Endothelial cell of umbilical vein (primary cell): ENCODE measurements around the gene CD47. TPM values are rescaled to one million over a fixed set of nuclear protein-coding genes. Genes with fewer than 3 reads are reported as not detected.

ENCODE experiments used
- BruUV-seq: library from RNA; stranded (reverse); fragments of 400-500 nt; replicated peaks from 2 replicates; lab custom pipeline; 2021; lab: Mats Ljungman, UMichigan
- CTCF ChIA-PET: fragments of 300-600, 350-600 bp; sonication (Branson Sonifier 250); formaldehyde crosslinking; loops from one replicate; lab custom pipeline; 2021; ENCODE audit warnings: antibody characterized with exemption, inconsistent platforms; lab: Charles Lee
- POLR2A ChIA-PET: fragments of 300-600, 350-600 bp; sonication (Branson Sonifier 250); formaldehyde crosslinking; loops from one replicate; lab custom pipeline; 2021; ENCODE audit warnings: antibody characterized with exemption, inconsistent platforms; lab: Charles Lee
- DNase-seq: peaks from one replicate; pipeline ENCODE4 v3.0.0-alpha.2; 2011; ENCODE audit warnings: low read depth, low spot score
- FAIRE-seq: peaks from 2 replicates; lab custom pipeline; 2011; peaks lifted over from hg19 to GRCh38; lab: Jason Lieb, UNC
- H2AFZ ChIP-seq: 2 replicates; pipeline ENCODE4 v1.6.0; 2012; ENCODE audit warnings: low read depth, low read length, control low read depth, inconsistent platforms
- H3K27ac ChIP-seq: 2 replicates; pipeline ENCODE4 v1.5.1; 2011; ENCODE audit warnings: low read depth, mild to moderate bottlenecking, control low read depth, low read length, moderate library complexity; ENCODE audit not compliant: insufficient read depth
- H3K27me3 ChIP-seq, 2 experiments: 2 replicates each; pipeline versions ENCODE4 v1.6.0 to v1.6.1; 2011; ENCODE audit warnings: low read length in 2 of 2, mixed read lengths in 1 of 2; ENCODE audit not compliant: control insufficient read depth in 2 of 2, insufficient read depth in 2 of 2
- H3K36me3 ChIP-seq, 2 experiments: 2 replicates in 1 of 2; 3 replicates in 1 of 2; pipeline ENCODE4 v1.5.1; 2011; ENCODE audit warnings: low read length in 2 of 2, mild to moderate bottlenecking in 1 of 2, moderate library complexity in 1 of 2; ENCODE audit not compliant: control insufficient read depth in 2 of 2, insufficient read depth in 2 of 2; ENCODE audit errors: extremely low read depth in 1 of 2
- H3K4me1 ChIP-seq: 3 replicates; pipeline ENCODE4 v1.5.1; 2011; ENCODE audit warnings: mild to moderate bottlenecking, low read length; ENCODE audit not compliant: control insufficient read depth, insufficient read depth; ENCODE audit errors: extremely low read depth
- H3K4me2 ChIP-seq: 2 replicates; pipeline ENCODE4 v1.6.1; 2011; ENCODE audit warnings: low read length, control low read depth, mixed read lengths; ENCODE audit not compliant: insufficient read depth
- H3K4me3 ChIP-seq, 3 experiments: fragments of 200-600 bp in 1 of 3; sonication (generic), shearing (Covaris generic) in 1 of 3; replicated peaks in 1 of 3; 2 replicates each; pipeline ENCODE4 v1.5.1; 2011 to 2016; ENCODE audit warnings: control low read depth in 3 of 3, low read length in 3 of 3, mild to moderate bottlenecking in 2 of 3, inconsistent platforms in 1 of 3, low read depth in 1 of 3, moderate library complexity in 1 of 3; ENCODE audit not compliant: insufficient read depth in 1 of 3
- H3K79me2 ChIP-seq: 2 replicates; pipeline ENCODE4 v1.6.0; 2012; ENCODE audit warnings: low read length, inconsistent platforms; ENCODE audit not compliant: control insufficient read depth, insufficient read depth
- H3K9ac ChIP-seq: replicated peaks from 2 replicates; pipeline ENCODE3; 2011; ENCODE audit warnings: low read length, control low read depth; ENCODE audit not compliant: insufficient read depth; ENCODE audit errors: extremely low read depth
- H3K9me1 ChIP-seq: replicated peaks from 3 replicates; pipeline ENCODE4 v1.6.0; 2011; ENCODE audit warnings: mild to moderate bottlenecking, low read length; ENCODE audit not compliant: control insufficient read depth, insufficient read depth; ENCODE audit errors: extremely low read depth
- H3K9me3 ChIP-seq: replicated peaks from 2 replicates; pipeline ENCODE4 v1.5.1; 2012; ENCODE audit warnings: low read length, inconsistent platforms; ENCODE audit not compliant: control insufficient read depth, insufficient read depth
- H4K20me1 ChIP-seq: replicated peaks from 2 replicates; pipeline ENCODE3; 2011; ENCODE audit warnings: mild to moderate bottlenecking, low read length; ENCODE audit not compliant: control insufficient read depth, insufficient read depth; ENCODE audit errors: extremely low read depth
- EZH2 ChIP-seq: IDR thresholded peaks from 2 replicates; pipeline ENCODE4 v1.6.1; 2012; ENCODE audit warnings: borderline replicate concordance, low read depth, mild to moderate bottlenecking, moderate library complexity, low read length, inconsistent platforms; ENCODE audit not compliant: severe bottlenecking
- FOS ChIP-seq: IDR thresholded peaks from 2 replicates; pipeline ENCODE4 v1.6.1; 2011; ENCODE audit warnings: mild to moderate bottlenecking, low read length, moderate library complexity, borderline replicate concordance; ENCODE audit not compliant: insufficient read depth
- GATA2 ChIP-seq: IDR thresholded peaks from 2 replicates; pipeline ENCODE4 v1.7.0; 2011; ENCODE audit warnings: low read depth, mild to moderate bottlenecking, moderate library complexity, mixed read lengths, low read length; ENCODE audit not compliant: insufficient read length, insufficient read depth
- JUN ChIP-seq: IDR thresholded peaks from 2 replicates; pipeline ENCODE4 v1.6.1; 2011; ENCODE audit warnings: borderline replicate concordance, low read depth; ENCODE audit not compliant: insufficient read length, insufficient read depth
- MYC ChIP-seq: IDR thresholded peaks from one replicate; pipeline ENCODE4 v1.6.1; 2011; ENCODE audit warnings: mild to moderate bottlenecking, low read depth, low read length
- POLR2A ChIP-seq: IDR thresholded peaks from 2 replicates; pipeline ENCODE4 v1.6.1; 2012; ENCODE audit warnings: low read depth, mild to moderate bottlenecking, control low read depth, low read length
- POLR2AphosphoS5 ChIP-seq: IDR thresholded peaks from 2 replicates; pipeline ENCODE4 v1.6.1; 2012; ENCODE audit warnings: low read depth, mild to moderate bottlenecking, control low read depth, low read length, moderate library complexity; ENCODE audit not compliant: insufficient read depth
- dilution Hi-C: fragments of 300-500 bp; cut with MboI; formaldehyde crosslinking; loops from one replicate; pipeline ENCODE4 v1.15.0; 2019; ENCODE audit warnings: low sequenced_read_pairs; ENCODE audit not compliant: extremely low pct_ligation_motif_present
- intact Hi-C: fragments of 100-400 bp; cut with micrococcal nuclease; formaldehyde crosslinking; loops from one replicate; pipeline ENCODE4 v1.10.0; 2022
- polyA plus RNA-seq, 4 experiments: library from polyadenylated mRNA; depleted of rRNA in 3 of 4; stranded (reverse) in 3 of 4; unstranded in 1 of 4; fragments of >200 nt; gene quantifications; 2 replicates each; pipeline versions ENCODE4 v1.2.1 to v1.2.3, GENCODE V29; 2011 to 2012; ENCODE audit warnings: missing spikeins in 1 of 4
- total RNA-seq: library from RNA; stranded (reverse); gene quantifications from 2 replicates; pipeline ENCODE4 v1.2.3, GENCODE V29; 2021
- TF ChIP-seq, protein P1 (sequence below): IDR thresholded peaks from 2 replicates; pipeline ENCODE4 v1.6.1; 2011; ENCODE audit not compliant: insufficient read depth, insufficient read length
- TF ChIP-seq, protein P2 (sequence below), 2 donors: IDR thresholded peaks; 1 replicate in 1 of 2; 2 replicates in 1 of 2; pipeline ENCODE4 v1.5.1; 2011; ENCODE audit warnings: low read length in 2 of 2, mild to moderate bottlenecking in 2 of 2, moderate library complexity in 2 of 2, control low read depth in 1 of 2, inconsistent platforms in 1 of 2, low read depth in 1 of 2; ENCODE audit not compliant: insufficient read depth in 1 of 2; ENCODE audit errors: extremely low read depth in 1 of 2

The CD47 gene
- total and polyA plus RNA-seq, 2 donors (not counting 3 experiments of a cell fraction or from before 2014, with no cell fraction given), result 29.3 to 32.2 TPM

DNA sequence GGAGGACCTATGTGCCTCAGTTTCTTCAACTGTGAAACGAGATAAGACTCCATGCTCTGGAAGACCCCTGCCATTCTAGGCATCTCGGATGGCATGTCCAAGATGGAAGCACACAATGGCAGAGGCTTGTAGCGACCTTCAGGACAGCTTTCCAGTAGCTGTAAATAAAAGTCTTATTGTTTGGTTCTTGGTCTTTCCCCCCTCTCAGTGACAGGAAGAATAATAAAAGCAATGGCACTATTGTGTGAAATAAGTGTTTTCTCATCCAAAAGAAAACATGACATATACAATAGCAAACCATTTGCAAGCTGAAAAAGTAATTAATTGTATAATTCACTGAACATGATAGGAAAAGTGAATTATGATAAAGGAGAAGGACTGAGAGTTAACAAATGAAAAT lies 32.5 kb upstream of the CD47 start:
- Histone ChIP-seq H3K9me1 (no peaks in the 10 kb centered on the region), H3K4me3 (no peak overlapping the region), H3K36me3 (no peaks in the 10 kb centered on the region), H3K79me2 (no peaks in the 10 kb centered on the region), H3K4me1 (peaks cover 19% of the 10 kb centered on the region), H3K4me2 (no peak overlapping the region), H3K9me3 (no peaks in the 10 kb centered on the region), H3K27ac (no peak overlapping the region), H2AFZ (no peak overlapping the region), H4K20me1 (no peaks in the 10 kb centered on the region), H3K27me3 (peaks cover 0 to 3% of the 10 kb centered on the region in 2 experiments), H3K9ac (no peak overlapping the region)
- DNase-seq (peak; percentile 29), FAIRE-seq (no peak)
- TF ChIP-seq FOS (no peak), JUN (no peak), POLR2A (no peak), MYC (no peak), EZH2 (no peak), GATA2 (no peak), POLR2AphosphoS5 (no peak)
- TF ChIP-seq, protein P1, sequence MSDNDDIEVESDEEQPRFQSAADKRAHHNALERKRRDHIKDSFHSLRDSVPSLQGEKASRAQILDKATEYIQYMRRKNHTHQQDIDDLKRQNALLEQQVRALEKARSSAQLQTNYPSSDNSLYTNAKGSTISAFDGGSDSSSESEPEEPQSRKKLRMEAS, result no peak
- TF ChIP-seq, protein P2, sequence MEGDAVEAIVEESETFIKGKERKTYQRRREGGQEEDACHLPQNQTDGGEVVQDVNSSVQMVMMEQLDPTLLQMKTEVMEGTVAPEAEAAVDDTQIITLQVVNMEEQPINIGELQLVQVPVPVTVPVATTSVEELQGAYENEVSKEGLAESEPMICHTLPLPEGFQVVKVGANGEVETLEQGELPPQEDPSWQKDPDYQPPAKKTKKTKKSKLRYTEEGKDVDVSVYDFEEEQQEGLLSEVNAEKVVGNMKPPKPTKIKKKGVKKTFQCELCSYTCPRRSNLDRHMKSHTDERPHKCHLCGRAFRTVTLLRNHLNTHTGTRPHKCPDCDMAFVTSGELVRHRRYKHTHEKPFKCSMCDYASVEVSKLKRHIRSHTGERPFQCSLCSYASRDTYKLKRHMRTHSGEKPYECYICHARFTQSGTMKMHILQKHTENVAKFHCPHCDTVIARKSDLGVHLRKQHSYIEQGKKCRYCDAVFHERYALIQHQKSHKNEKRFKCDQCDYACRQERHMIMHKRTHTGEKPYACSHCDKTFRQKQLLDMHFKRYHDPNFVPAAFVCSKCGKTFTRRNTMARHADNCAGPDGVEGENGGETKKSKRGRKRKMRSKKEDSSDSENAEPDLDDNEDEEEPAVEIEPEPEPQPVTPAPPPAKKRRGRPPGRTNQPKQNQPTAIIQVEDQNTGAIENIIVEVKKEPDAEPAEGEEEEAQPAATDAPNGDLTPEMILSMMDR (IDR thresholded peaks at IDR 0.05; ENCODE audit: extremely low read depth in 1 of 2, insufficient read depth in 1 of 2, low read depth in 1 of 2, low read length in 2 of 2), result no peak
- POLR2A ChIA-PET, result no interaction called here
- BruUV-seq, result no TSS peak
- CTCF ChIA-PET, result interaction anchor here (1.3 to 1.6 kb wide), 2 partner anchors 196 to 354 kb away, joined by 3 to 4 read pairs; no protein-coding TSS in a partner anchor
- intact Hi-C loops, result no loop called here
- dilution Hi-C loops, result no loop called here
